HepG2 (cell line): ENCODE data around the gene PEX11G. TPM values are rescaled to one million over a fixed set of nuclear protein-coding genes. Genes with fewer than 3 reads are reported as not detected.

Experiments
- FOXJ3 ChIP-seq: sonication (generic); formaldehyde crosslinking; IDR thresholded peaks from 2 replicates; pipeline ENCODE4 v1.4.0; 2020; ENCODE audit warnings: missing genetic modification reagents, mild to moderate bottlenecking, borderline replicate concordance
- FOXP1 ChIP-seq, 2 experiments: fragments of 450-650 bp in 1 of 2; IDR thresholded peaks; 2 replicates each; pipeline ENCODE4 v1.6.1; 2017 to 2018; ENCODE audit warnings: antibody characterized with exemption in 1 of 2
- FOXP4 ChIP-seq: sonication (generic); formaldehyde crosslinking; IDR thresholded peaks from 2 replicates; pipeline ENCODE4 v1.4.0; 2020; ENCODE audit warnings: missing genetic modification reagents
- GPN1 ChIP-seq: sonication (generic); formaldehyde crosslinking; IDR thresholded peaks from 2 replicates; pipeline ENCODE4 v1.5.1; 2020; ENCODE audit warnings: missing genetic modification reagents, borderline replicate concordance
- HNRNPLL ChIP-seq: fragments of 200-400 bp; formaldehyde crosslinking; IDR thresholded peaks from 2 replicates; pipeline ENCODE4 v1.6.1; 2017; ENCODE audit warnings: mild to moderate bottlenecking, low read depth, low read length; ENCODE audit not compliant: poor library complexity, severe bottlenecking
- KAT7 ChIP-seq: IDR thresholded peaks from 2 replicates; pipeline ENCODE4 v1.6.1; 2018; ENCODE audit warnings: borderline replicate concordance, missing compliant biosample characterization
- KMT2B ChIP-seq: IDR thresholded peaks from 2 replicates; pipeline ENCODE4 v1.6.1; 2016; ENCODE audit warnings: missing genetic modification reagents, missing compliant biosample characterization
- MIER3 ChIP-seq: IDR thresholded peaks from 2 replicates; pipeline ENCODE4 v1.6.1; 2016; ENCODE audit warnings: missing compliant biosample characterization, borderline replicate concordance
- MXI1 ChIP-seq: IDR thresholded peaks from 3 replicates; pipeline ENCODE4 v1.6.1; 2012; ENCODE audit warnings: low read depth, low read length, inconsistent platforms, borderline replicate concordance
- NFIC ChIP-seq: IDR thresholded peaks from 2 replicates; pipeline ENCODE4 v1.6.1; 2012; ENCODE audit warnings: mild to moderate bottlenecking, low read length, inconsistent platforms
- NONO ChIP-seq, 2 experiments: fragments of 450-650 bp in 1 of 2; sonication (generic) in 1 of 2; formaldehyde crosslinking in 1 of 2; IDR thresholded peaks in 1 of 2; conservative IDR thresholded peaks in 1 of 2; 2 replicates each; pipeline versions ENCODE4 v1.6.1 to v1.8.0; 2017 to 2022; ENCODE audit warnings: mild to moderate bottlenecking in 1 of 2, missing genetic modification reagents in 1 of 2, moderate library complexity in 1 of 2
- PTBP1 ChIP-seq: fragments of 200-400 bp; formaldehyde crosslinking; IDR thresholded peaks from 2 replicates; pipeline ENCODE4 v1.6.1; 2018; ENCODE audit warnings: low read length, low read depth; ENCODE audit not compliant: poor library complexity, severe bottlenecking
- REL ChIP-seq: sonication (generic); formaldehyde crosslinking; conservative IDR thresholded peaks from 2 replicates; pipeline ENCODE4 v1.8.0; 2022; ENCODE audit warnings: mild to moderate bottlenecking, missing genetic modification reagents, moderate library complexity
- SMAD9 ChIP-seq: sonication (generic); formaldehyde crosslinking; IDR thresholded peaks from 2 replicates; pipeline ENCODE4 v1.5.1; 2020; ENCODE audit warnings: mild to moderate bottlenecking, missing genetic modification reagents
- TCF12 ChIP-seq, 2 experiments: fragments of 450-650 bp in 1 of 2; sonication (generic) in 1 of 2; formaldehyde crosslinking in 1 of 2; IDR thresholded peaks; 2 replicates each; pipeline versions ENCODE4 v1.6.1 to v1.8.0; 2017 to 2022; ENCODE audit warnings: antibody characterized with exemption in 1 of 2, mild to moderate bottlenecking in 1 of 2, missing genetic modification reagents in 1 of 2, moderate library complexity in 1 of 2
- TP53 ChIP-seq: sonication (generic); formaldehyde crosslinking; conservative IDR thresholded peaks from 2 replicates; pipeline ENCODE4 v1.4.0; 2020; ENCODE audit warnings: missing genetic modification reagents
- ZBTB1 ChIP-seq: sonication (generic); formaldehyde crosslinking; IDR thresholded peaks from 2 replicates; pipeline ENCODE4 v1.4.0; 2020; ENCODE audit warnings: missing genetic modification reagents, borderline replicate concordance
- ZNF20 ChIP-seq: sonication (generic); formaldehyde crosslinking; IDR thresholded peaks from 2 replicates; pipeline ENCODE4 v1.4.0; 2020; ENCODE audit warnings: mild to moderate bottlenecking, moderate library complexity, missing genetic modification reagents
- ZNF230 ChIP-seq: sonication (generic); formaldehyde crosslinking; IDR thresholded peaks from 2 replicates; pipeline ENCODE4 v1.4.0; 2020; ENCODE audit warnings: mild to moderate bottlenecking, missing genetic modification reagents
- ZNF264 ChIP-seq: sonication (generic); formaldehyde crosslinking; IDR thresholded peaks from 2 replicates; pipeline ENCODE4 v1.4.0; 2020; ENCODE audit warnings: missing genetic modification reagents
- ZNF468 ChIP-seq: sonication (generic); formaldehyde crosslinking; IDR thresholded peaks from 2 replicates; pipeline ENCODE4 v1.8.0; 2022; ENCODE audit warnings: mild to moderate bottlenecking, moderate library complexity, missing genetic modification reagents
- ZNF580 ChIP-seq: IDR thresholded peaks from 2 replicates; pipeline ENCODE4 v1.6.1; 2016; ENCODE audit warnings: low read depth, borderline replicate concordance
- polyA plus RNA-seq, 8 experiments: library from polyadenylated mRNA; depleted of rRNA in 3 of 8; stranded (reverse) in 7 of 8; unstranded in 1 of 8; fragments of >200 nt; fragmentation: Illumina TruSeq in 4 of 8; extraction: Trizol in 4 of 8; gene quantifications; 2 replicates each; pipeline versions ENCODE4 v1.2.1 to v1.2.3, GENCODE V29; 2011 to 2016; ENCODE audit warnings: low read depth in 4 of 8, missing spikeins in 1 of 8, mixed read lengths in 1 of 8; ENCODE audit not compliant: insufficient read depth in 1 of 8
- total RNA-seq, 5 experiments: library from RNA; depleted of rRNA; stranded (reverse); fragments of >200 nt; fragmentation: Illumina TruSeq; extraction: Trizol; gene quantifications; 2 replicates each; pipeline ENCODE4 v1.2.3, GENCODE V29; 2016; ENCODE audit warnings: low read depth in 1 of 5
- TF ChIP-seq, protein P1 (sequence below): sonication (generic); formaldehyde crosslinking; IDR thresholded peaks from 2 replicates; pipeline ENCODE4 v1.4.0; 2020; ENCODE audit warnings: missing genetic modification reagents

The PEX11G gene
- total and polyA plus RNA-seq, 2 of the 13 experiments (the other 11 are each of a cell fraction or from before 2014, with no cell fraction given) = not detected

GRCh38 chr19:7500811-7501450 lies 12.1 kb upstream of the PEX11G start (continued):
- TF ChIP-seq SMAD9 (CRISPR knock-in tag) (no peak), HNRNPLL (peak; percentile 56), NONO (IDR thresholded peaks at IDR 0.05) (no peak), NONO (CRISPR knock-in tag; conservative IDR thresholded peaks at IDR 0.05) (peak; percentile 55; the same call in 1 of the 2 replicates), ZNF230 (CRISPR knock-in tag) (peak; percentile 60; the same call in 1 of the 2 replicates), KMT2B (CRISPR knock-in tag) (no peak), TP53 (CRISPR knock-in tag) (no peak), PTBP1 (no peak), NFIC (no peak), MXI1 (no peak), MIER3 (CRISPR knock-in tag) (no peak), FOXJ3 (CRISPR knock-in tag) (no peak), ZNF580 (CRISPR knock-in tag) (no peak), ZNF468 (no peak), ZBTB1 (no peak), ZNF264 (no peak), ZNF20 (no peak), FOXP4 (CRISPR knock-in tag) (no peak), GPN1 (no peak), KAT7 (no peak), REL (CRISPR knock-in tag) (0 out of 2 replicates have a peak, but pooled peaks have one; percentile 40), FOXP1 (IDR thresholded peaks at IDR 0.05) (no peak), FOXP1 (CRISPR knock-in tag; IDR thresholded peaks at IDR 0.05) (no peak), TCF12 (IDR thresholded peaks at IDR 0.05) (no peak), TCF12 (CRISPR knock-in tag; IDR thresholded peaks at IDR 0.05) (peak; percentile 39; the same call in 1 of the 2 replicates)
- TF ChIP-seq, protein P1, sequence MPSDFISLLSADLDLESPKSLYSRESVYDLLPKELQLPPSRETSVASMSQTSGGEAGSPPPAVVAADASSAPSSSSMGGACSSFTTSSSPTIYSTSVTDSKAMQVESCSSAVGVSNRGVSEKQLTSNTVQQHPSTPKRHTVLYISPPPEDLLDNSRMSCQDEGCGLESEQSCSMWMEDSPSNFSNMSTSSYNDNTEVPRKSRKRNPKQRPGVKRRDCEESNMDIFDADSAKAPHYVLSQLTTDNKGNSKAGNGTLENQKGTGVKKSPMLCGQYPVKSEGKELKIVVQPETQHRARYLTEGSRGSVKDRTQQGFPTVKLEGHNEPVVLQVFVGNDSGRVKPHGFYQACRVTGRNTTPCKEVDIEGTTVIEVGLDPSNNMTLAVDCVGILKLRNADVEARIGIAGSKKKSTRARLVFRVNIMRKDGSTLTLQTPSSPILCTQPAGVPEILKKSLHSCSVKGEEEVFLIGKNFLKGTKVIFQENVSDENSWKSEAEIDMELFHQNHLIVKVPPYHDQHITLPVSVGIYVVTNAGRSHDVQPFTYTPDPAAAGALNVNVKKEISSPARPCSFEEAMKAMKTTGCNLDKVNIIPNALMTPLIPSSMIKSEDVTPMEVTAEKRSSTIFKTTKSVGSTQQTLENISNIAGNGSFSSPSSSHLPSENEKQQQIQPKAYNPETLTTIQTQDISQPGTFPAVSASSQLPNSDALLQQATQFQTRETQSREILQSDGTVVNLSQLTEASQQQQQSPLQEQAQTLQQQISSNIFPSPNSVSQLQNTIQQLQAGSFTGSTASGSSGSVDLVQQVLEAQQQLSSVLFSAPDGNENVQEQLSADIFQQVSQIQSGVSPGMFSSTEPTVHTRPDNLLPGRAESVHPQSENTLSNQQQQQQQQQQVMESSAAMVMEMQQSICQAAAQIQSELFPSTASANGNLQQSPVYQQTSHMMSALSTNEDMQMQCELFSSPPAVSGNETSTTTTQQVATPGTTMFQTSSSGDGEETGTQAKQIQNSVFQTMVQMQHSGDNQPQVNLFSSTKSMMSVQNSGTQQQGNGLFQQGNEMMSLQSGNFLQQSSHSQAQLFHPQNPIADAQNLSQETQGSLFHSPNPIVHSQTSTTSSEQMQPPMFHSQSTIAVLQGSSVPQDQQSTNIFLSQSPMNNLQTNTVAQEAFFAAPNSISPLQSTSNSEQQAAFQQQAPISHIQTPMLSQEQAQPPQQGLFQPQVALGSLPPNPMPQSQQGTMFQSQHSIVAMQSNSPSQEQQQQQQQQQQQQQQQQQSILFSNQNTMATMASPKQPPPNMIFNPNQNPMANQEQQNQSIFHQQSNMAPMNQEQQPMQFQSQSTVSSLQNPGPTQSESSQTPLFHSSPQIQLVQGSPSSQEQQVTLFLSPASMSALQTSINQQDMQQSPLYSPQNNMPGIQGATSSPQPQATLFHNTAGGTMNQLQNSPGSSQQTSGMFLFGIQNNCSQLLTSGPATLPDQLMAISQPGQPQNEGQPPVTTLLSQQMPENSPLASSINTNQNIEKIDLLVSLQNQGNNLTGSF = peak; percentile 54; the same call in 1 of the 2 replicates
